IMR-90 (cell line): ENCODE results near the gene PODNL1.

Experiments
- BHLHE40 ChIP-seq: fragments of 150-350 bp; IDR thresholded peaks from 2 replicates; pipeline ENCODE4 v1.6.1; 2016; ENCODE audit warnings: mild to moderate bottlenecking, low read depth, low read length
- FOS ChIP-seq: fragments of 150-350 bp; IDR thresholded peaks from 2 replicates; pipeline ENCODE4 v1.6.1; 2016; ENCODE audit warnings: low read depth, low read length
- MAZ ChIP-seq: IDR thresholded peaks from 2 replicates; pipeline ENCODE4 v1.6.1; 2012; ENCODE audit warnings: low read depth, mild to moderate bottlenecking, low read length, improper control_type of control experiment, moderate library complexity, borderline replicate concordance
- POLR2A ChIP-seq: IDR thresholded peaks from 2 replicates; pipeline ENCODE4 v1.6.1; 2012; ENCODE audit warnings: mild to moderate bottlenecking, low read depth, low read length
- RAD21 ChIP-seq: IDR thresholded peaks from 2 replicates; pipeline ENCODE4 v1.6.1; 2012; ENCODE audit warnings: low read length, improper control_type of control experiment
- RFX5 ChIP-seq: IDR thresholded peaks from 2 replicates; pipeline ENCODE4 v1.8.0; 2012; ENCODE audit warnings: low read depth, mild to moderate bottlenecking, low read length, moderate library complexity
- USF2 ChIP-seq: fragments of 150-350 bp; IDR thresholded peaks from 2 replicates; pipeline ENCODE4 v1.6.1; 2017; ENCODE audit warnings: mild to moderate bottlenecking, antibody characterized with exemption, low read length, low read depth
- TF ChIP-seq, protein P1 (sequence below): conservative IDR thresholded peaks from 2 replicates; pipeline ENCODE4 v1.5.1; 2012; ENCODE audit warnings: mild to moderate bottlenecking, low read depth, low read length, improper control_type of control experiment

GRCh38 chr19:13906521-13906904, 31.7 kb downstream of the PODNL1 start:
- TF ChIP-seq FOS (no peak), BHLHE40 (no peak), POLR2A (no peak), MAZ (no peak), USF2 (no peak), RFX5 (no peak), RAD21 (no peak)
- TF ChIP-seq, protein P1, sequence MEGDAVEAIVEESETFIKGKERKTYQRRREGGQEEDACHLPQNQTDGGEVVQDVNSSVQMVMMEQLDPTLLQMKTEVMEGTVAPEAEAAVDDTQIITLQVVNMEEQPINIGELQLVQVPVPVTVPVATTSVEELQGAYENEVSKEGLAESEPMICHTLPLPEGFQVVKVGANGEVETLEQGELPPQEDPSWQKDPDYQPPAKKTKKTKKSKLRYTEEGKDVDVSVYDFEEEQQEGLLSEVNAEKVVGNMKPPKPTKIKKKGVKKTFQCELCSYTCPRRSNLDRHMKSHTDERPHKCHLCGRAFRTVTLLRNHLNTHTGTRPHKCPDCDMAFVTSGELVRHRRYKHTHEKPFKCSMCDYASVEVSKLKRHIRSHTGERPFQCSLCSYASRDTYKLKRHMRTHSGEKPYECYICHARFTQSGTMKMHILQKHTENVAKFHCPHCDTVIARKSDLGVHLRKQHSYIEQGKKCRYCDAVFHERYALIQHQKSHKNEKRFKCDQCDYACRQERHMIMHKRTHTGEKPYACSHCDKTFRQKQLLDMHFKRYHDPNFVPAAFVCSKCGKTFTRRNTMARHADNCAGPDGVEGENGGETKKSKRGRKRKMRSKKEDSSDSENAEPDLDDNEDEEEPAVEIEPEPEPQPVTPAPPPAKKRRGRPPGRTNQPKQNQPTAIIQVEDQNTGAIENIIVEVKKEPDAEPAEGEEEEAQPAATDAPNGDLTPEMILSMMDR: no peak
